NCI-H460 (cell line): ENCODE data around the gene SENP1. TPM values are rescaled to one million over a fixed set of nuclear protein-coding genes. Genes with fewer than 3 reads are reported as not detected.

Source experiments
- DNase-seq: peaks from one replicate; pipeline ENCODE4 v3.0.0-alpha.2; 2016; ENCODE audit warnings: low read depth; ENCODE audit errors: extremely low read depth
- total RNA-seq: library from RNA; depleted of rRNA; stranded (reverse); fragments of >200 nt; shearing (Covaris generic); gene quantifications from 2 replicates; pipeline ENCODE4 v1.2.3, GENCODE V29; 2014

SENP1 gene
- total RNA-seq, 1 experiment from 2014 or later: 30.2 TPM

GRCh38 chr12:48022676-48023385 is 83.0 kb downstream of the SENP1 start:
- no peak for DNase-seq

- DNase-seq: no peak
These were observed 83.7 kb downstream of the SENP1 start for GRCh38 chr12:48022180-48022521.

GRCh38 chr12:48021485-48022179 is 84.2 kb downstream of the SENP1 start:
- no peak for DNase-seq

- no peak for DNase-seq
These were observed 86.1 kb downstream of the SENP1 start for GRCh38 chr12:48019639-48020265.

- DNase-seq: no peak
These were observed 87.3 kb downstream of the SENP1 start for GRCh38 chr12:48018618-48018995.

GRCh38 chr12:48017921-48018617 is 87.8 kb downstream of the SENP1 start:
- DNase-seq: no peak

GRCh38 chr12:48017496-48017895 is 88.4 kb downstream of the SENP1 start:
- no peak for DNase-seq

GRCh38 chr12:48016373-48017020 is 89.4 kb downstream of the SENP1 start:
- peak; percentile 94 for DNase-seq

GRCh38 chr12:48015954-48016353 is 89.9 kb downstream of the SENP1 start:
- DNase-seq: peak; percentile 72

GRCh38 chr12:48015129-48015528 is 90.8 kb downstream of the SENP1 start:
- no peak for DNase-seq

GRCh38 chr12:48013287-48013686 is 92.6 kb downstream of the SENP1 start:
- DNase-seq: no peak

- DNase-seq: no peak
These were observed 93.8 kb downstream of the SENP1 start for GRCh38 chr12:48012070-48012469.

GRCh38 chr12:48010366-48010970 is 95.4 kb downstream of the SENP1 start:
- DNase-seq: no peak

GRCh38 chr12:48009471-48009870 is 96.4 kb downstream of the SENP1 start:
- DNase-seq: no peak

- DNase-seq: no peak
These were observed 96.9 kb downstream of the SENP1 start for GRCh38 chr12:48008950-48009349.

- DNase-seq: no peak
These were observed 97.5 kb downstream of the SENP1 start for GRCh38 chr12:48008349-48008748.

GRCh38 chr12:48007206-48007605 is 98.7 kb downstream of the SENP1 start:
- no peak for DNase-seq

- DNase-seq: no peak
These were observed 100.2 kb downstream of the SENP1 start for GRCh38 chr12:48005750-48006021.

- no peak for DNase-seq
These were observed 100.7 kb downstream of the SENP1 start for GRCh38 chr12:48005001-48005749.
